ENCODE data around the gene PODNL1.
"Not testable (repeated sequence)": the region's sequence is repeated elsewhere in the genome, so short reads cannot be mapped to it uniquely, and the experiment has no call there.

PODNL1 gene

GRCh38 chr19:13938301-13939064, at the start of gene PODNL1:
TSS of gene PODNL1 (minus strand) at chr19:13938417. CDS start at chr19:13938181, 236 bp downstream.
- DNase-seq (ENCODE audit: low read depth), result no peak

GRCh38 chr19:13987101-13987890, 49.1 kb upstream of the PODNL1 start:
- DNase-seq (ENCODE audit: low read depth), result no peak

GRCh38 chr19:13986348-13986904, 48.2 kb upstream of the PODNL1 start:
- DNase-seq (ENCODE audit: low read depth), result no peak

- DNase-seq (ENCODE audit: low read depth), result no peak
These were observed 47.6 kb upstream of the PODNL1 start for GRCh38 chr19:13985771-13986347.

GRCh38 chr19:13984875-13985741, 46.9 kb upstream of the PODNL1 start:
- DNase-seq (ENCODE audit: low read depth), result no peak

GRCh38 chr19:13984186-13984585, 46.0 kb upstream of the PODNL1 start:
- no peak for DNase-seq (ENCODE audit: low read depth)

GRCh38 chr19:13983213-13983889, 45.1 kb upstream of the PODNL1 start:
- no peak for DNase-seq (ENCODE audit: low read depth)

- no peak for DNase-seq (ENCODE audit: low read depth)
These were observed 44.6 kb upstream of the PODNL1 start for GRCh38 chr19:13982773-13983172.

- DNase-seq (ENCODE audit: low read depth), result no peak
These were observed 43.8 kb upstream of the PODNL1 start for GRCh38 chr19:13981988-13982501.

GRCh38 chr19:13981467-13981866, 43.2 kb upstream of the PODNL1 start:
- DNase-seq (ENCODE audit: low read depth), result no peak

GRCh38 chr19:13981021-13981420, 42.8 kb upstream of the PODNL1 start:
- DNase-seq (ENCODE audit: low read depth), result no peak

- DNase-seq (ENCODE audit: low read depth), result no peak
These were observed 42.1 kb upstream of the PODNL1 start for GRCh38 chr19:13980340-13980739.

- DNase-seq (ENCODE audit: low read depth), result no peak
These were observed 41.5 kb upstream of the PODNL1 start for GRCh38 chr19:13979686-13980085.

- DNase-seq (ENCODE audit: low read depth), result no peak
These were observed 41.0 kb upstream of the PODNL1 start for GRCh38 chr19:13979244-13979615.

GRCh38 chr19:13978351-13979243, 40.4 kb upstream of the PODNL1 start:
- DNase-seq (ENCODE audit: low read depth), result no peak

GRCh38 chr19:13977803-13978202, 39.6 kb upstream of the PODNL1 start:
- DNase-seq (ENCODE audit: low read depth), result no peak

GRCh38 chr19:13976446-13976845, 38.2 kb upstream of the PODNL1 start:
- DNase-seq (ENCODE audit: low read depth), result no peak

GRCh38 chr19:13975870-13976269, 37.7 kb upstream of the PODNL1 start:
- no peak for DNase-seq (ENCODE audit: low read depth)

- no peak for DNase-seq (ENCODE audit: low read depth)
These were observed 35.9 kb upstream of the PODNL1 start for GRCh38 chr19:13974073-13974472.

GRCh38 chr19:13973479-13973878, 35.3 kb upstream of the PODNL1 start:
- DNase-seq (ENCODE audit: low read depth), result not testable (repeated sequence)

Measured in HS-5 (cell line).